RWPE1 (cell line): ENCODE measurements around the gene PPT2.

Experiments
- CTCF ChIA-PET: fragments of 350-600 bp; sonication (Branson Sonifier 250); formaldehyde crosslinking; extraction: SDS; loops from one replicate; lab custom pipeline; 2021; lab: Yijun Ruan, JAX
- POLR2A ChIA-PET: fragments of 400-600 bp; formaldehyde crosslinking; extraction: SDS; loops from one replicate; lab custom pipeline; 2020; ENCODE audit warnings: antibody characterized with exemption; ENCODE audit not compliant: low non-redundant PET; lab: Yijun Ruan, JAX
- DNase-seq: peaks from one replicate; pipeline ENCODE4 v3.0.0; 2012; ENCODE audit warnings: low spot score
- H3K27ac ChIP-seq: fragments of 450-650 bp; 2 replicates; pipeline ENCODE4 v1.5.1; 2017
- CTCF ChIP-seq: fragments of 450-650 bp; conservative IDR thresholded peaks from 2 replicates; pipeline ENCODE4 v1.5.1; 2017; ENCODE audit warnings: low read depth, mild to moderate bottlenecking

PPT2 gene

GRCh38 chr6:32179766-32180405 is 25.9 kb downstream of the PPT2 start:
- DNase-seq, result no peak
- ChIA-PET CTCF (interaction anchor here (1.1 to 1.4 kb wide), 2 partner anchors 16 to 62 kb away, joined by 3 to 4 read pairs; no protein-coding TSS in a partner anchor), POLR2A (no interaction called here)
- TF ChIP-seq CTCF, result no peak
- peak overlapping the region; percentile 55 for H3K27ac ChIP-seq

- ChIA-PET CTCF (interaction anchor here (1.2 kb wide), 1 partner anchor 14 kb away, joined by 4 read pairs; no protein-coding TSS in a partner anchor), POLR2A (no interaction called here)
- peak overlapping the region; percentile 71 for H3K27ac ChIP-seq
- TF ChIP-seq CTCF, result no peak
- no peak for DNase-seq
These were observed 27.3 kb downstream of the PPT2 start for GRCh38 chr6:32181148-32181702.

- peak overlapping the region; percentile 71 for H3K27ac ChIP-seq
- no peak for TF ChIP-seq CTCF
- POLR2A ChIA-PET, result no interaction called here
- no peak for DNase-seq
- CTCF ChIA-PET, result interaction anchor here (1.2 kb wide), 1 partner anchor 14 kb away, joined by 4 read pairs; no protein-coding TSS in a partner anchor
These were observed 28.1 kb downstream of the PPT2 start for GRCh38 chr6:32181915-32182529.

GRCh38 chr6:32182555-32182981 is 28.6 kb downstream of the PPT2 start:
- ChIA-PET POLR2A (no interaction called here), CTCF (interaction anchor here (0.7 kb wide), 1 partner anchor 216 kb away, joined by 5 read pairs; no protein-coding TSS in a partner anchor)
- TF ChIP-seq CTCF, result no peak
- no peak for DNase-seq
- peak overlapping the region; percentile 71 for H3K27ac ChIP-seq

GRCh38 chr6:32183030-32183429 is 29.1 kb downstream of the PPT2 start:
- peak overlapping the region; percentile 71 for H3K27ac ChIP-seq
- DNase-seq, result no peak
- CTCF ChIA-PET, result interaction anchor here (0.7 kb wide), 1 partner anchor 216 kb away, joined by 5 read pairs; no protein-coding TSS in a partner anchor
- TF ChIP-seq CTCF, result no peak
- POLR2A ChIA-PET, result no interaction called here

- no peak for DNase-seq
- POLR2A ChIA-PET, result no interaction called here
- peak overlapping the region; percentile 71 for H3K27ac ChIP-seq
- no peak for TF ChIP-seq CTCF
- CTCF ChIA-PET, result interaction anchor here (0.7 kb wide), 1 partner anchor 217 kb away, joined by 5 read pairs; no protein-coding TSS in a partner anchor
These were observed 29.6 kb downstream of the PPT2 start for GRCh38 chr6:32183483-32184083.
